ENCODE results near the gene PGM2. TPM values are rescaled to one million over a fixed set of nuclear protein-coding genes. Genes with fewer than 3 reads are reported as not detected.

The PGM2 gene
- total and polyA plus RNA-seq, 2 donors (not counting 3 experiments of a cell fraction or from before 2014, with no cell fraction given), result 17.9 to 53.9 TPM

- no peak for DNase-seq (ENCODE audit: low read depth, low spot score)
- no peak overlapping the region for H3K4me3 ChIP-seq (replicated peaks in 1 of 3; ENCODE audit: insufficient read depth in 1 of 3, low read depth in 1 of 3, low read length in 3 of 3)
- H3K79me2 ChIP-seq (ENCODE audit: control insufficient read depth, insufficient read depth, low read length), result no peaks in the 10 kb centered on the region
- H3K4me2 ChIP-seq (ENCODE audit: insufficient read depth, low read length), result no peak overlapping the region
- H3K36me3 ChIP-seq (ENCODE audit: control insufficient read depth in 2 of 2, extremely low read depth in 1 of 2, insufficient read depth in 2 of 2, low read length in 2 of 2), result peaks cover 5 to 8% of the 10 kb centered on the region in 2 experiments
- CTCF ChIA-PET, result no interaction called here
- TF ChIP-seq POLR2A (IDR thresholded peaks at IDR 0.05; ENCODE audit: low read depth, low read length) (no peak), JUN (IDR thresholded peaks at IDR 0.05; ENCODE audit: borderline replicate concordance, insufficient read depth, insufficient read length, low read depth) (no peak), GATA2 (IDR thresholded peaks at IDR 0.05; ENCODE audit: insufficient read depth, insufficient read length, low read depth, low read length) (no peak), POLR2AphosphoS5 (IDR thresholded peaks at IDR 0.05; ENCODE audit: insufficient read depth, low read depth, low read length) (no peak), MYC (IDR thresholded peaks at IDR 0.05; ENCODE audit: low read depth, low read length) (no peak), CTCF (IDR thresholded peaks at IDR 0.05; ENCODE audit: extremely low read depth in 1 of 2, insufficient read depth in 1 of 2, low read depth in 1 of 2, low read length in 2 of 2) (no peak), FOS (IDR thresholded peaks at IDR 0.05; ENCODE audit: borderline replicate concordance, insufficient read depth, low read length) (no peak), EZH2 (IDR thresholded peaks at IDR 0.05; ENCODE audit: borderline replicate concordance, low read depth, low read length, severe bottlenecking) (no peak)
- TF ChIP-seq, protein P1, sequence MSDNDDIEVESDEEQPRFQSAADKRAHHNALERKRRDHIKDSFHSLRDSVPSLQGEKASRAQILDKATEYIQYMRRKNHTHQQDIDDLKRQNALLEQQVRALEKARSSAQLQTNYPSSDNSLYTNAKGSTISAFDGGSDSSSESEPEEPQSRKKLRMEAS (IDR thresholded peaks at IDR 0.05; ENCODE audit: insufficient read depth, insufficient read length), result no peak
- H3K4me1 ChIP-seq (ENCODE audit: control insufficient read depth, extremely low read depth, insufficient read depth, low read length), result no peaks in the 10 kb centered on the region
- H3K9me3 ChIP-seq (replicated peaks; ENCODE audit: control insufficient read depth, insufficient read depth, low read length), result no peaks in the 10 kb centered on the region
- BruUV-seq (replicated peaks), result no TSS peak
- dilution Hi-C loops (cut with MboI; ENCODE audit: extremely low pct_ligation_motif_present, low sequenced_read_pairs), result no loop called here
- no peaks in the 10 kb centered on the region for H3K27me3 ChIP-seq (ENCODE audit: control insufficient read depth in 2 of 2, insufficient read depth in 2 of 2, low read length in 2 of 2)
- no peaks in the 10 kb centered on the region for H4K20me1 ChIP-seq (replicated peaks; ENCODE audit: control insufficient read depth, extremely low read depth, insufficient read depth, low read length)
- H3K9ac ChIP-seq (replicated peaks; ENCODE audit: extremely low read depth, insufficient read depth, low read length), result no peak overlapping the region
- no peak overlapping the region for H2AFZ ChIP-seq (ENCODE audit: low read depth, low read length)
- intact Hi-C loops (cut with micrococcal nuclease), result no loop called here
- H3K27ac ChIP-seq (ENCODE audit: insufficient read depth, low read depth, low read length), result no peak overlapping the region
- no peak for FAIRE-seq
- no peaks in the 10 kb centered on the region for H3K9me1 ChIP-seq (replicated peaks; ENCODE audit: control insufficient read depth, extremely low read depth, insufficient read depth, low read length)
- POLR2A ChIA-PET, result no interaction called here
Measured at GRCh38 chr4:37862961-37863360, 36.5 kb downstream of the PGM2 start.
